CD1c-positive myeloid dendritic cell (primary cell): ENCODE data around the gene JCAD.
"Not testable (repeated sequence)": the region's sequence is repeated elsewhere in the genome, so short reads cannot be mapped to it uniquely, and the experiment has no call there.

Experiments used
- DNase-seq: peaks from one replicate; pipeline ENCODE4 v3.0.0-alpha.2; 2016; ENCODE audit errors: extremely low spot score

The JCAD gene

DNA sequence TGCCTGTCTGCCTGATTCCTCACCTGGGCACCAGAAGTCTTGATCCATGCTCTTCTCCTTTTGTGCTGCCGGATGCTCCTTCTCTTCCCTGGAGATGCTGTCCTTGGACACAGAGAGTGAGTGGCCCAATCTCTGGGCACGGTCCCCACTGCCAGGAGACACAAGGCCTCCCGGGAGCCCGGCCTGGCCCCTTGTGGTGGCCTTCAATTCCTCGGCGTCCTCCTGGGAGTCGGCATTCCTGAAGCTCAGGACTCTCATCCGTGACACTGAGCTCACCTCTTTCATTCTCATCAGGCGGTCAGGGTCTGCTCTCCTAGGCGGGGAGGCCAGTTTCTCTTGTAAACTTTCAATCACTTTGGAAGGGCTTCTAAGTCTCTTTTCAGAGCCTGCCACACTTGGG is 33.3 kb downstream of the JCAD start:
- no peak for DNase-seq

DNA sequence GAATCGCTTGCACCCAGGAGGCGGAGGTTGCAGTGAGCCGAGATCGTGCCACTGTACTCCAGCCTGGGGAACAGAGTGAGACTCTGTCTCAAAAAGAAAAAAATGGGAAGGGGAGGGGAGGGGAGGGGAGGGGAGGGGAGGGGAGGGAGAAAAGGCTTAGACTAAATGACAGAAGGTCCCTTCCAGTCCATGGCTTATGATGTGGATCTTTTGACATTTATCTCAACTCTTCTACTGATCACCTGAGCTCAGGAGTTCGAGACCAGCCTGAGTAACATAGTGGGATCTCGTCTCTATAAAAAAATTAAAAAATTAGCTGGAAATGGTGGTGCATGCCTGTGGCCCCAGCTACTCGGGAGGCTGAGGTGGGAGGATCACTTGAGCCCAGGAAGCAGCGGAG is 34.0 kb downstream of the JCAD start:
- not testable (repeated sequence) for DNase-seq

DNA sequence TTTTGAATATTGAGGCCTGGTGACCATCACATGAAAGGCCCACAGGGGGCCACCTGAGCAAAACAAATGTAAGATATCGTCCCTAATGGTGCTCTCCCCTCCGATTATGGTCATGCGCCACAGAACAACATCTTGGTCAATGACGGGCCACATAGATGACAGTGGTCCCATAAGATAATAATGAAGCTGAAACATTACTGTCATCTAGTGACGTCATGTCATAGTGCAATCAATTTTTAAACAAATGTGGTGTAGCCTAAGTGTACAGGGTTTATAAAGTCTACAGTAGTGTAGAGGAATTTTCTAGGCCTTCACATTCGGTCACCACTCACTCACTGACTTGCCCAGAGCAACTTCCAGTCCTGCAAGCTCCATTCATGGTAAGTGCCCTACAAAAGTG is 36.8 kb downstream of the JCAD start:
- no peak for DNase-seq

DNA sequence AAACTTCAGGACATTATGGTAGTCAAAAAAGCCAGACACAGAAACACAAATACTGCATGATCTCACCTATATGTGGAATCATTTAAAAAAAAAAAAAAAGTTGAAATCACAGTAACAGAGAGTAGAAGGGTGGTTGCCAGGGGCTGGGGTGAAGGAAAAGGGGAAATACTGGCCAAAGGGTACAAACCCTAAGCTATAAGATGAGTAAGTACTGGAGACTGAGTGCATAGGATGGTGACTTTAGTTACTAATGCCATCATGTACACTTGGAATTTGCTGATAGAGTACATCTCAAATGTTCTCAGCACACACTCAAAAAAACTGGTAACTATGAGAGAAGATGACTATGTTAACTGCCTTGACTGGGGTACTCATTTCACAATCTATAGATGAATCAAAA is 39.9 kb downstream of the JCAD start:
- no peak for DNase-seq

DNA sequence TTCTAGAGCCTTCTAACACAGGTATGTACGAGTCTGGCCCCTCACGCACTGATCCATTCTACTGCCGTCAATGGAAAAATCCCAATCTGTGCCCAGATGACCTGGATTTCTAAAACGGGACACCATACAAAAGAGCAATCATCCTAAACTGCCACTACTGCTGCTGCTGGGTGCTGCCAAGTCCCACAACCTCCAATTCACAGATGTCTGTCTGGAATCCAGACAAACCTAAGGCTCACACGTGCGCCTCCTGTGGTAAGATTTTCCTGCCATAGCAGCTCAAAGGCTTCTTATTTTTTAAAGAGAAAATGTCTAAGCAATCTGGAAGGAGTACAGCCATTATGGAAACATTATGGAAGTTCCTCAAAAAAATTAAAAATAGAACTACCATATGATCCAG is 40.9 kb downstream of the JCAD start:
- no peak for DNase-seq

DNA sequence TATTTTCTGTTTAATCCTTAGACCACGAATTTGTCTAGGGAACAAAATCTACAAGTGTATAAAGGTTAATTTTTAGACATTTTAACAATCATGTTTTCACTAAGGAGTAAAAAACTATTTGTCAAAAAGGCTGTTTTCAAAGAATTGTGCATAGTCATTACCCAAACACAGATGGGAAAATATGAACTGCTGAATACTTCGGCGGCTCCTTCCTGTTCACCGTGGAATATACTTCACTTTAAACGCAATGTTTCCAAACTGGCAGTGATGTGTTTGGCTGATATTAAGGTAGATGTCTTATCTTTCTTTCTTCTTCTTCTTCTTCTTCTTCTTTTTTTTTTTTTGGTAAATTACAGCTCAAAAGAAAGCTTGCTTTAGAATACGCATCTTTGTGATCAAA is 41.4 kb downstream of the JCAD start:
- no peak for DNase-seq

DNA sequence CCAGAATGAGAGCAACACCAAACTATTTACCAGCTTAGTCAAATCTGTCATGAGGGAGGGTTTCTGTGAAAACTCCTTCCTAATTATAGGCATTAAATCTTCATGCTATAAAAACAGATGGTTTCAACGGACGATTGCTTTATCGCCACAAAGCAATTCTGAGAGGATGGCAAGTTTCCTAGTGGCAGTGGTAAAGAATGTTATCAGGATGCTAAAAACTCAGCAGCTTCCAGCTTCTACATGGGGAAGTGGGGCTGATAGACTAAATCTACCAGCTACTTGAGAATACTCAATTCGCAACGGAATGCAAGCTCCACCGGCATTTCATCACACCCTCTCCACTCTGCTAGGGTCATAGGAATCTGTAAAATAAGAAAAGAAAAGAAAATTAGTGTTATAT is 41.8 kb downstream of the JCAD start:
- no peak for DNase-seq

DNA sequence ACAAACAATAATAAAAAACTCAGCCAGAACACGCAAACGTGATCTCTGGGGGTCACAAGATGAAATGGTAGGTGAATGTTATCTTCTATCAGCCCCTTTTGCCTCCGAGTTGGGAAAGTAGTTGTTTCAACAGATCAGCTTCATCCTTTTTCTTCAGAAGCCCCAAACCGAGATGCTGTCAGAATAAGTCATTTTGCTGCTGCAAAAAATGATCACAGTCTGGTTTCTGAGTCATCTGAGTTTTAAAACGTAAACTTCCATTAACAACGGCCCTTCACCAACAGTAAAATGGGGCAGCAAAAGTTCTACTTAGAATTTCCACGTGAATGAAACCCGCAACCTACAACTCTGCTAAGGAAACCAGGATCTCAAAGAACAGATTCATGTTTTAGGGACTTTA is 44.9 kb downstream of the JCAD start:
- no peak for DNase-seq

DNA sequence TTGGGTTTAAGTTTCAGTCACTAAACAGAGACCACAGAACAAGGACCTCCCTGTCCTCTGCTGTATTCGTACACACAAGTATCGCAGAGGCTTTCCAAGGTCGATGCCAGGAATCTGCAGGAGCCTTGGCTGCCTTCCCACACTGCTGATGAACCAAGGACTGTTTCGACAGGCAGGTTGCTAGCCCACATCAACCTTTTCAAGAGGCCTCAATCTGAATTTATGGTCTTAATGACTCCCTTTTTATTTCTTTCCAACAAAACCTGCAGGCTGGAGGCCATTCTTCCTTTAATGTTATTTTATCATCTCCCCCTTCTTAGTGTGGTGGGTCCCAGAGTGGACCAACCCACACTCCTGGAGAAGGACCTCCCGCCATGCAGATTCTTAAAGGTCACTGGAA is 45.6 kb downstream of the JCAD start:
- no peak for DNase-seq

DNA sequence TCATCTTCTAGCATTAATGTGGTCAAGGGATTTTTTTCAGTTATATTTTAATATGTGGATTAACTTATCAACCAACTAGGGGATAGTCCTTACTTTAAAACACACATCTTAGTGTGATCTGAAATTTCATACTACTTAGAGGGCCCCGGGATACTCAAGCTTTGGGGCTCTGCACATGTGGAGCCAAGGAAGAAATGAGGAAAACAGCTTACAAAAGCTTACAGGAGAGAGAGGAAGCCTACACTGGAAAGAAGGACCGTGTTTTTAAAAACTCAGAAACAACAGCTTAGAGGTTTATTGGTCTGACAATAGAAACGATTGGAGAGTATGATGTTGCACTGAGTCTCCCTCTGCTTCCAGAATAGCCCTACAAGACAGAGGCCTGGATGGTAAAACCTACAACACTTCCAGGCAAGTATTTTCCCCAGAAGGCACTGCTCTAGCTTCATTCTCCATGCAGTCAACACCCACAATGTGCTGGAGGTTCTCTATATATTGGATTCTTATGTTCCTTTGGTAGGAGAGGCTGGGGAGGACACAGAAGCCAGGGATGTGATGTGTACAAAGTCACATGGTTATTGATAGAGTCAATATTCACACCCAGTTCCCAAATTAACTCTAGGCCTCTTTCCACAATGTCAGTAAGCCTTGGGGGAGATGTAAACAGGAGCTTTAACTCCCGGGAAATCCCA is 47.3 kb downstream of the JCAD start:
- no peak for DNase-seq

DNA sequence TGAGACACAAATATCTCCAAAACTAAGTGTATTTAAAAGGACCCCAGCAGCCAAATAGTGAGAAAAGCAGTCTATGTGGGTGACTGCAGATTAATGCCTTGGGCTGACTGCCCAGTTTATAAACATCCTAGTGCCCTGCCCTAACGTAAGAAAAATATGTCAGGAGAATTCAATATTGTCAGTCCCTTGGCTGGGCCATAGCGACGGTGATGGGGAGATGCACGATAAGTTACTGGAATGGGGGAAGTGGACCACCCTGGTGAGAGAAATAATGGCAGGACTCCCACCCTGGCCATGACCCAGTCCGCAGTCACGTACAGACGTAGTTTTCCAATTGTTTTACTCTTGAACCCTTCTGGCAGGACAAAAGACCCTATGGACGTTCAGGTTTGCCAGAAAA is 48.0 kb downstream of the JCAD start:
- DNase-seq: no peak

DNA sequence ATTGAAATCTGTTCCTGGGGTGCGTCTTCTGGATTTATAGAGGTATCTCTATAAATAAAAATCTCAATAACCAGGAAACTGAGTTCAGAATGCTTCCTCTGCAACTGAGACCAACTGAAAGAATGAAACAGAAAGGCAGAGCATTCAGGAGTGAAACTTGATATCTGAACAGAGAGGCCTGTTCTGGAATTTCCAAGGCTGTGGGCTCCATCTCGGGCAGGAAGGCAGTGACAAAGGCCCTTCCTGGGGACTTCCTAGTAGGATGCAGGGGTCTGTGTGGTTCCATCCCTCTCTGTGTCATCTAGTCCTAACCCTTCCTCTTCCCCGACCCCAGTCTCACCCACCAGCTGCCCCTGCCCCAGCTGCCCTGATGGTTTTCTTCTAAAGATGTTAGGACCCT is 52.0 kb downstream of the JCAD start:
- no peak for DNase-seq

DNA sequence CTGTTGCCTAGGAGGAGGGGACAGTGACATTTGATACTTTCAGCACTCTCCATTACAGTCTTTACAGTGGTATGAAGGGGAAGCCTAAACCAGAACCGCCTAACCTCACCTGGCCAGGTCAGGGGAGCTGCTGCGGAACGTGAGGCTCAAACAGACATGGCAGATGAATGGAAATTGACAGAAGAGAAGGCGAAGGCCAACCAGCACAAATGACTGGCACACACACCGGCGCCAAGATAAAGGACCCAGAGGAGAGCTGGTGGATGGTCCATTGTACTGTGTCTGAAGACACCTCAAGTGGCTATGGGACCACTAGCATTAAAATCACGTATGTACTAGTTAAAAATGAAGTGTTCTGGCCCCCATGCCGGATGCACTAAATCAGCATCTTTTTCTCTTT is 53.0 kb downstream of the JCAD start:
- no peak for DNase-seq

DNA sequence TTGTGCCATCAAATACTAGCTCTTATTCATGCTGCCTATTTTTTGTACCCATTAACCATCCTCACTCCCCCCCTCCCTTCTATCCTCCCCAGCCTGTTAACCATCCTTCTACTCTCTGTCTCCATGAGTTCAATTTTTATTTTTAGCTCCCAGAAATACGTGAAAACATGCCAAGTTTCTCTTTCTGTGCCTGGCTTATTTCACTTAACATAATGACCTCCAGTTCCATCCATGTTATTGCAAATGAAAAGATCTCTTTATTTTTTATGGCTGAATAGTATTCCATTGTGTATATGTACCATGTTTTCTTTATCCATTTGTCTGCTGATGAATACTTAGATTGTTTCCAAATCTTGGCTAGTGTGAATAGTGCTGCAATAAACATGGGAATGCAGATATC is 54.3 kb downstream of the JCAD start:
- not testable (repeated sequence) for DNase-seq

DNA sequence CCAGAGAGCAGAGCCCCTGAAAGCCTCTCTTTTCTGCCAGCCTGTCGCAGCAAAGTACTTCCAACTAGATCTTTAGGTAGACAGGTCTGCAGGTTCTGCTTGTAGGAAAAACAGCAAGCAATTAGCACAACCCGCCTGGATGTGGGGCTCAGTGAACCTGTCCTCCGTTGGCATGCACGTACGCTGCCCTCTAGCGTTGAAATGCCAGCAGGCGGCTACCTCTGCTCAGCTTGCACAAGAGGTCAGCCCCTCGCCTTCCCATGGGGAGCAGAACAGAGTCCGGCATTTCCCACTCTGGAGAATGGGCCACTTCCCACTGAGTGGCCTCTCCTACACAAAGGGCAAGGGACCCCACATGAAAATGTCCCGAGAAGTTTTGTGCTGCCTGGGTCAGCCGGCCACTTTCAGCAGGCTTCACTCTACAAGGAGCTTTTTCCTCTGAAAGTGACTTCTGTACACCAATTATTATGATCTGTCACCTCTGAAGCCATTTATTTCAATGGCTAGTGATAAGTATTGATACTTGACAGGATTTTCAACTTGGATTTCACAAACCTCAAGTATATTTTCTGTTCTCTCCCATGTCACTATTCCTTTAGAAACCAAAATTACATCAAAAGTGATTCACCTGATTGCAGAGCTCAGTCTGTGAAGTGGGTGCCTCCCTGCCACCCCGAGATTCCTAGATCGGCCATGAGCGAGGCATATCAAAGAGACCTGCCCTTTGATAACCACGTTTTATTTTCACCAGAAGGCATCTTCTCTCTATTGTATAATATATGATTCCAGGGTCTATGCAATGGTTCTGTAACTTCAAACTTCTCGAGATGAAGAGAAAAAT is 56.7 kb downstream of the JCAD start:
- DNase-seq: peak; percentile 43

DNA sequence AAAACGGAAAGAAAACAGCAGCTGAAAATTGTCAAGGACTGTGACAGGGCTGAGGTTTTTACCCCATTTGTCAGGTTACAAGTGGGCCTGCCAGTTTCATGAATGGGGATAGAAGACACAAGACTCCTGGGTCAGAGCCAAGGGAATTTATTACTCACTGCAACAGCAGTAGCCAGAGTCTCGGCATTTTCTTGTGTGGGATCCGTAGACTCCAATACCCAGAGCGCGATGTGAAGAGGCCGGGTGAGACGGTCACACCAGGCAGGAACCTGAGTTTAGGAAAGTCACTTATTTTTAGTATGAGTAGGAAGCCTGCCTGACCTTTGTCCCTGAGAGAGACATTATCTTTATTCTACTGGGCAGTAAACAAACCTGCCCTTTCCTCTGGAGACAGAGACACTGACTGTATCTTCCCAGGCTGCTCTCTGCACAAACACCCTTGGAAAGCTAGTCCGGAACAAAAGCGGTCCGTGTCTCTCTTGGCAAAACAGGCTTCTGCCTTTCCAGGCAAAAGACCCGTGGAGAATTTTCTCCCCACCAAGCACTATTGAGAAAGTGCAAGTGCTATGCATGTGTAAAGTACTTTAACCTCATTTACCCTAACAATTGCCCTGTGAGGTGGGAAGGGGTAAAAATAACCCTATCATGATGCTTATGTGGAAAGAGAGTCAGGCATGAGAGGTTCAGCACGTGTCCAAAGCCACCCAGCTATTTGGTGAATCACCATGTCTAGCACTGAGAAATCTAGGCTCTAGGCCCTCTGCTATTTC is 58.4 kb downstream of the JCAD start:
- DNase-seq: no peak

DNA sequence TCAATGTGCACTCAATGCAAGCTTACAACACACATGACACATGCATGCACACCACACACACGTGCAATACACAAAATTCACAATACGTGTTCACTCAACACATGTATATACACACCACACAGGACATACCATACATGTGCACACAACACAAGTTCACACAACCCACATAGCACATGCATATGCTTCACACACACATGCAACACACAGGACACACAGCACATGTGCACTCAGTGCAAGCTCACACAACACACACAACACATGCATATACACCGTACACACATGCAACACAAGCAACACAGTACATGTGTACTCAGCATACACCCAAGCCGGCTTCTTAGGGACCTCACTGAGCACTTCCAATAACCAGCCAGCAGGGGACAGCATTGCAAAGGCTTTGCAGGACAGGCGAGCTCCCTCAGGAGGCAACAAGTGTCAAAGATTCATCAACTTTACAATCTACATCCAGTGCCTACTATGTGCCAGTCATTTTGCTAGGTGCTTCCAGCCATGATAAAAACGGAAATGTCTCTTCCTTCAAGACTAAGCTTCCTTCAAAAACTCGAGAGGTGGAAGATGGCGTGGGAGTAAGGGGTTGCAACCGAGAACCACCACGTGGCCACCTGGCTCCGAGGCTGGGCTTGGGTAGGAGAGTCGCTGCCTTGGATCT is 61.1 kb downstream of the JCAD start:
- peak; percentile 83 for DNase-seq

DNA sequence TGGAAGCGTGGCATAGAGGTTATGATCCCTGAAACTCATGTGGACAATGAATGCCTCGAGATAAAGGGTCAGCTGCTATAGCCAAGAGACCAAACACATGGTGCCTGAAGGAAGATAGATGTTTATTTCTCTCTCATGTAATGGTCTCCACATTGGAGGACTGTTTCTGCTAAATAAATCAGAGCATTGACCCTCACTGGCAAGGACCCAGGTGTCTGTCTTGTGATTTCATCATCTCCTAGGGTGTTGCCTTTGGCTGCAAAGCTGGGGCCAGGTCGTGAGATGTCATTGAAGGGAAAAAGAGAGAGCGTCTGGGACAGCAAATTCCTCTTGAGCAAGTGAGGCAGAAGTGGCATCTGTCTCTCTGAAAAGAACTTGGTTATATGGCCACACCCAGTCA is 64.6 kb downstream of the JCAD start:
- DNase-seq: no peak

DNA sequence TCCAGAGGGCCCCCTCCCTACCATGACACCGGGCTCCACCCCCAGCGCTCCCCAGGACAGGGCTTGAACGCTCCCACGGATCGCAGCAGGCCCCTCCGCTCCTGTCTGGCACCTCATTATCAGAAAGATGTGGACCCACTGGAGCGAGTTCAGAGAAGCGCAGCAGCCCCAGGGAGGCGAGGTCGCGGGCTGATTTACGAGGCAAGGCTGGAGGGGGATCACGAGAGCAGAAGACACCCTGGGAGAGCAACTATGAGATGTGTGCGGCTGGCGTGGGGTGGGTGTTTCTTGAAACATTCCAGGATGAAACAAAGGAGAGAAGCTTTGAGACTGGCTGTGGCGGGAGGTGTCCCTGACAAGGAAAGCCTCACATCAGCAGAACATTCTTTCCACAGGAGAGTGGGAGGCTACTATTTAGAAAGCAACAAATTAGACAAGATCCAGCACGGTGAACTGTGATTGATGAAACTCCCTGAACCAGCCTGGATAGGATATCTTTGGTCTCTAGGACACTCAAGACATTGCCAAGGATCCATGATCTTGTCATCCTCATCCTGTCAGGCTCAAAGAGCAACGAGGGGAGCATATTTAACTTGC is 66.0 kb downstream of the JCAD start:
- no peak for DNase-seq

DNA sequence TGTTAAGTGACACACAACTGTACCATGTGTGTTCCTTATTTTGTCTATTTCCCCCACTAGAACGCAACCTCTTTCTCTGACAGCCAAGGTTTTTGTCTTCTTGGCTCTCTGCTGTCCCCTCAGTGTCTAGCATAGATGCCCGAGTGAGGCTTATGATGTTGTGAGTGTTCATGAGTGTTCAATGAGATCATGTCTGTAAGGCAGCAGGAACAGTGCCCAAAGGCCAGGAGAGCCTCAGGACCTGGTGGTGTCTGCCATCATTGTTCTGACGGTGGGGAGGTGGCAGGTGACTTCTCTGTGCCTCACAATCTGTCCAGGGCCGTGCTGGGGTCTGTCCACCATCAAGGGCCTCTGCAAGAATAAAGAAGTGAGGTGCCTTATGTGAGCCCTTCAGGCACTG is 66.5 kb downstream of the JCAD start:
- no peak for DNase-seq

DNA sequence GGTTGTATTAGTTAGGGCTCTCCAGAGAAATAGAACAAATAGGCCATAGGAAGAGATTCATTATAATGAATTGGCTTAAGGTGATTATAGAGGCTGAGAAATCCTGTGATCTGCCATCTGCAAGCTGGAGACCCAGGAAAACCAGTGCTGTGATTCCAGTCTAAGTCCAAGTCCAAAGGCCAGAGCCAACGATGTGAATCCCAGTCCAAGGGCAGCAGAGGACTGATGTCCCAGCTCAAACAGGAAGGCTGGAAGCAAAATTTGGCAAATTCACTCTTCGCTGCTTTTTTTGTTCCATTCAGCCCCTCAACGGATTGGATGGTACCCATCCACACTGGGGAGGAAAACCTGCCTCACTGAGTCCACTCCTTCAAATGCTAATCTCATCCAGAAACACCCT is 68.0 kb downstream of the JCAD start:
- DNase-seq: no peak

DNA sequence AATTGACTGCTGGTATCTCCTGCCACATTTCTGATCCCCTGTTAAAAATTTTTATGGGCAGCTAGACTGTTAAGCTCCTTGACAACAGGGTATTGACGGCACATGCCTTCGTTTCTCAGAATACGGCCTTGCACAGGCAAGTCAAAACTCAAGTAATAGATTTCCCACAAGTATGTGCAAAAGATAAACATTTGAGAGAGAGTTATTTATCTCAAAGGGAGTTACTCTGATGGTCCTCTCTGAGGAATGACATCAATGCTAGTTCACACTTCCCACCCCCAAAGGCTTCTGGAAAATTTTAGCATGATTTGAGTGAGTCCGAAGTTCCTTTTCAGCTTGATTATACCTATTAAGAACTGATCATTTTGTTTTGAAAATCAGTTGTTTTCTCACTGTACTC is 71.9 kb downstream of the JCAD start:
- DNase-seq: no peak
